AG04449 (cell line): ENCODE results near the gene PODNL1.

Experiments
- CTCF ChIA-PET: fragments of 350-600 bp; formaldehyde crosslinking; extraction: SDS; loops from one replicate; lab custom pipeline; 2021; ENCODE audit warnings: antibody characterized with exemption; lab: Yijun Ruan, JAX
- POLR2A ChIA-PET: fragments of 400-600, 350-600 bp; formaldehyde crosslinking; extraction: SDS; loops from one replicate; lab custom pipeline; 2020; ENCODE audit warnings: antibody characterized with exemption, inconsistent platforms; lab: Yijun Ruan, JAX
- DNase-seq: peaks from one replicate; pipeline ENCODE4 v3.0.0-alpha.2; 2010; ENCODE audit warnings: low read depth, low spot score
- H3K4me3 ChIP-seq: 2 replicates; pipeline ENCODE4 v1.5.1; 2011; ENCODE audit warnings: low read depth, mild to moderate bottlenecking, control low read depth, low read length
- TF ChIP-seq, protein P1 (sequence below): IDR thresholded peaks from one replicate; pipeline ENCODE4 v1.5.1; 2011; ENCODE audit warnings: mild to moderate bottlenecking, moderate library complexity, low read length, control low read depth, inconsistent platforms; ENCODE audit not compliant: insufficient read depth; ENCODE audit errors: missing control alignments

The PODNL1 gene

GRCh38 chr19:13899912-13900584, 38.2 kb downstream of the PODNL1 start:
- ChIA-PET POLR2A (no interaction called here), CTCF (interaction anchor here (1.0 to 3.2 kb wide), 3 partner anchors 11 to 19 kb away, joined by 4 to 10 read pairs (median 5); no protein-coding TSS in a partner anchor)
- H3K4me3 ChIP-seq, result no peak overlapping the region
- TF ChIP-seq, protein P1, sequence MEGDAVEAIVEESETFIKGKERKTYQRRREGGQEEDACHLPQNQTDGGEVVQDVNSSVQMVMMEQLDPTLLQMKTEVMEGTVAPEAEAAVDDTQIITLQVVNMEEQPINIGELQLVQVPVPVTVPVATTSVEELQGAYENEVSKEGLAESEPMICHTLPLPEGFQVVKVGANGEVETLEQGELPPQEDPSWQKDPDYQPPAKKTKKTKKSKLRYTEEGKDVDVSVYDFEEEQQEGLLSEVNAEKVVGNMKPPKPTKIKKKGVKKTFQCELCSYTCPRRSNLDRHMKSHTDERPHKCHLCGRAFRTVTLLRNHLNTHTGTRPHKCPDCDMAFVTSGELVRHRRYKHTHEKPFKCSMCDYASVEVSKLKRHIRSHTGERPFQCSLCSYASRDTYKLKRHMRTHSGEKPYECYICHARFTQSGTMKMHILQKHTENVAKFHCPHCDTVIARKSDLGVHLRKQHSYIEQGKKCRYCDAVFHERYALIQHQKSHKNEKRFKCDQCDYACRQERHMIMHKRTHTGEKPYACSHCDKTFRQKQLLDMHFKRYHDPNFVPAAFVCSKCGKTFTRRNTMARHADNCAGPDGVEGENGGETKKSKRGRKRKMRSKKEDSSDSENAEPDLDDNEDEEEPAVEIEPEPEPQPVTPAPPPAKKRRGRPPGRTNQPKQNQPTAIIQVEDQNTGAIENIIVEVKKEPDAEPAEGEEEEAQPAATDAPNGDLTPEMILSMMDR, result no peak
- no peak for DNase-seq

- POLR2A ChIA-PET, result no interaction called here
- no peak for DNase-seq
- CTCF ChIA-PET, result interaction anchor here (1.0 to 3.2 kb wide), 3 partner anchors 11 to 19 kb away, joined by 4 to 10 read pairs (median 5); no protein-coding TSS in a partner anchor
- TF ChIP-seq, protein P1, result no peak
- no peak overlapping the region for H3K4me3 ChIP-seq
Measured at GRCh38 chr19:13899393-13899792, 38.8 kb downstream of the PODNL1 start.

GRCh38 chr19:13896227-13896626, 42.0 kb downstream of the PODNL1 start:
- ChIA-PET POLR2A (no interaction called here), CTCF (no interaction called here)
- no peak overlapping the region for H3K4me3 ChIP-seq
- TF ChIP-seq, protein P1, result no peak
- no peak for DNase-seq

DNA sequence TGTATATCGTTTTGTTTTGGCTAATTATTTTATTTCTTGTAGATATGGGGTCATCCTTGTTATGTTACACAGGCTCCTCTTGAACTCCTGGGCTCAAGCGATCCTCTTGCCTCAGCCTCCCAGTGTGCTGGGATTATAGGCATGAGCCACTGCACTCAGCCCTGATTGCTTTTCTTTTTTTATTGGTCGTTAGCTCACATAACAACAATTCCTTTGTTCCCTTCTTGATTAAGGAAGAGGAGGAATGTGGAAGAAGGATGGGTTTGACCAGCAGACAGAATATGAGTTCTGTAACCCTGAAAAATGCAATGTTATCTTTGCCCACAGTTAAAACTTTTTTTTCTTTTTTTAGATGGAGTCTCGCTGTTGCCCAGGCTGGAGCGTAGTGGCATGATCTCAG, 43.7 kb downstream of the PODNL1 start:
- no peak for DNase-seq
- TF ChIP-seq, protein P1, result no peak
- CTCF ChIA-PET, result interaction anchor here (1.3 kb wide), 2 partner anchors 11 to 13 kb away, joined by 3 to 6 read pairs; no protein-coding TSS in a partner anchor
- H3K4me3 ChIP-seq, result no peak overlapping the region
- POLR2A ChIA-PET, result no interaction called here

- ChIA-PET CTCF (interaction anchor here (1.1 to 1.4 kb wide), 4 partner anchors 8 to 13 kb away, joined by 3 to 5 read pairs (median 4); no protein-coding TSS in a partner anchor), POLR2A (no interaction called here)
- no peak overlapping the region for H3K4me3 ChIP-seq
- no peak for DNase-seq
- TF ChIP-seq, protein P1, result no peak
Measured at GRCh38 chr19:13892870-13893269, 45.3 kb downstream of the PODNL1 start.

DNA sequence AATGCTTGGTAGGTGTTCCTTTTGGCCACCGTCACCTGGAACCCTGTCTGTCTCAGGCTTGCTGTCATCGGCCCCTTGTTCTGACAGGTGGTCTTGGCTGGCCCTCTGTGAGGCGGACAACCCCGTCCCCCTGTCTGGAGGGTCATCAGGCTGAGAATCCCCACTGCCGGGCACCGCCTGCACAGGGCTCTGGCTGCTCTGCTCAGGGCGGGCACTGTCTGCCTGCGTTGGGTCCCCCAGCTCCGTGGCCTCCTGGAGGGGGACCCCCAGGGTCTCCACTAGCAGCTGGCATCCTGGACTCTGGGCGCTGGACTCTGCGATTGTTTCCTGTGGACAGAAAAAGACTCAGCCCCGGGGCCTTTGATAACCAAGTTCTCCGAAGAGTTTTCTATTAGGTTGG, 48.1 kb downstream of the PODNL1 start:
- ChIA-PET POLR2A (no interaction called here), CTCF (interaction anchor here (1.4 kb wide), 1 partner anchor 185 kb away, joined by 4 read pairs; no protein-coding TSS in a partner anchor)
- DNase-seq, result no peak
- TF ChIP-seq, protein P1, result no peak
- H3K4me3 ChIP-seq, result no peak overlapping the region
